Activated CD8-positive, alpha-beta memory T cell treated with anti-CD3 and anti-CD28 coated beads for 36 hours (primary cell): Measurements from ENCODE around the gene TMEM176B. TPM values are rescaled to one million over a fixed set of nuclear protein-coding genes. Genes with fewer than 3 reads are reported as not detected.

Experiments used
- CTCF ChIA-PET: fragments of 350-600 bp; sonication (Branson Sonifier 250); formaldehyde crosslinking; loops from one replicate; lab custom pipeline; 2021; ENCODE audit warnings: antibody characterized with exemption; lab: Charles Lee
- POLR2A ChIA-PET: fragments of 350-600 bp; sonication (Branson Sonifier 250); formaldehyde crosslinking; loops from one replicate; lab custom pipeline; 2021; ENCODE audit warnings: antibody characterized with exemption; lab: Charles Lee
- total RNA-seq, 2 experiments: library from RNA; stranded (reverse); gene quantifications; one replicate each; pipeline ENCODE4 v1.2.3, GENCODE V29; 2021

Gene TMEM176B
- not detected for total RNA-seq

GRCh38 chr7:150799741-150800580, at the start of gene TMEM176B:
TSS of gene TMEM176B (minus strand) at chr7:150800364. CDS start at chr7:150796569, 3,795 bp downstream.
- CTCF ChIA-PET = no interaction called here
- POLR2A ChIA-PET = no interaction called here

- ChIA-PET CTCF (interaction anchor here (0.5 to 0.9 kb wide), 2 partner anchors 17 to 52 kb away, joined by 3 to 4 read pairs; no protein-coding TSS in a partner anchor), POLR2A (no interaction called here)
Measured at GRCh38 chr7:150849204-150849775, 49.1 kb upstream of the TMEM176B start.

DNA sequence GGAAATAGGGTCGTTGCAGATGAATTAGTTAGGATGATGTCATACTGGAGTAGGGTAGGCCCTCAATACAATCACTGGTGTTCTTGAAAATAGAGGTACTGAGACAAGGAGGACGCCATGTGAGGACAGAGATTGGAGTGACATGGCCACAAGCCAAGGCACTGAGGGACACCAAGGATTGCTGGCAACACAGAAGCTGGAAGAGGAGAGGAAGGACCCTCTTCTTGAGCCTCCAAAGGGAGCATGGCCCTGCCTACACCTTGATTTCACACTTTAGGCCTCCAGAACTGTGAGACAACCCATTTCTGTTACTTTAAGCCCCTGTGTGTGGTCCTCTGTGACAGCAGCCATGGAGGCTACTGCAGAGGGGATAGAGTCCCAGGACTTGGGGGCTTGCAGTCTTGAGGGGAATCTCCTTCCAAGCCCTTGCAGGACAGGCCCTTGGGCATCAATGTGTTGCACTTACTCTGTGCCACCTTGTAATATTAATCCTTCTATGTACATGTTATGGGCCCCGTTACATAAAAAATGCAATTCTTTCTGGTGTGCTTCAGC, 48.5 kb upstream of the TMEM176B start:
- ChIA-PET POLR2A (no interaction called here), CTCF (no interaction called here)

GRCh38 chr7:150848111-150848510, 47.9 kb upstream of the TMEM176B start:
- CTCF ChIA-PET = no interaction called here
- POLR2A ChIA-PET = no interaction called here

- ChIA-PET CTCF (no interaction called here), POLR2A (no interaction called here)
Measured at GRCh38 chr7:150847536-150847935, 47.4 kb upstream of the TMEM176B start.

GRCh38 chr7:150846291-150847115, 46.3 kb upstream of the TMEM176B start:
- CTCF ChIA-PET = no interaction called here
- POLR2A ChIA-PET = no interaction called here

DNA sequence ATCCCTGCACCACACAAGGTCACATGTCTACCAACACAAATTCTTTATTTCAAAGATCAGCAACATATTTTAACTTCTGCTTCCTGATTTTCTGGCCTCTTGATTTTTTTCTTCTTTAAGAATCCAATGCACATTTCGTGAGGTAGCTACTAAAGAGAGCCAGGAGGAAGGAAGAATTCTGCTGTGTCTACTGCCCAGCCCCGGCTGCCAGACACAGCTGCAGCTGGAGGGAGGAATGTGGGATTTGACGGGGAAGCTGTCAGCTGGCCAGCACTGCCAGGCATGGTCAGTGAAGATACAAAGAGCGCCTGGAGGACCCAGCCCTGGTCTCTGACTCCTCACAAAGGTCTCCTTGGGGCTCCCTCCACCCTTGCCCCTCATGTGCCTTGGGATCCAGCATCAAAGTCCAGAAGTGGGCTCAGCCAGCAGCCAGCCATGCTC, 45.3 kb upstream of the TMEM176B start:
- ChIA-PET POLR2A (no interaction called here), CTCF (no interaction called here)

- POLR2A ChIA-PET = no interaction called here
- CTCF ChIA-PET = interaction anchor here (1.3 kb wide), 1 partner anchor 33 kb away, joined by 3 read pairs; no protein-coding TSS in a partner anchor
Measured at GRCh38 chr7:150842716-150843115, 42.6 kb upstream of the TMEM176B start.

DNA sequence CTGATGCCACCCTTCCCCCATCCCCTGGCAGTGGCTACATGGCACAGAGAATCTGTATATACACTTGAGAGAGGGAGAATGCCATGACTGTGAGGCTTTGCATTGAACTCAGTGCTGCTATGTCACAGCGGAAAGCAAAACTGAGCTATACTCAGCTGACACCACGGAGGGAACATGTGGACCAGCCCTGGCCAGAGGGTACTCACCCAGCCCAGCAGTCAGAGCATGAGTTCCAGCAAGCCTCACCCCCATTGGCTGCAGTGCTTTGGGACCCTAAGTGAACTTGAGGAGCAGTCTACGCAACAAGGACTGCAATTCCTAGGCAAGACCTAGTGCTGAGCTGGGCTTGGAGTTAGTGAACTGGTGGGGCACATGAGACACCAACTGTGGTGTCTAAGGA, 41.9 kb upstream of the TMEM176B start:
- POLR2A ChIA-PET = no interaction called here

DNA sequence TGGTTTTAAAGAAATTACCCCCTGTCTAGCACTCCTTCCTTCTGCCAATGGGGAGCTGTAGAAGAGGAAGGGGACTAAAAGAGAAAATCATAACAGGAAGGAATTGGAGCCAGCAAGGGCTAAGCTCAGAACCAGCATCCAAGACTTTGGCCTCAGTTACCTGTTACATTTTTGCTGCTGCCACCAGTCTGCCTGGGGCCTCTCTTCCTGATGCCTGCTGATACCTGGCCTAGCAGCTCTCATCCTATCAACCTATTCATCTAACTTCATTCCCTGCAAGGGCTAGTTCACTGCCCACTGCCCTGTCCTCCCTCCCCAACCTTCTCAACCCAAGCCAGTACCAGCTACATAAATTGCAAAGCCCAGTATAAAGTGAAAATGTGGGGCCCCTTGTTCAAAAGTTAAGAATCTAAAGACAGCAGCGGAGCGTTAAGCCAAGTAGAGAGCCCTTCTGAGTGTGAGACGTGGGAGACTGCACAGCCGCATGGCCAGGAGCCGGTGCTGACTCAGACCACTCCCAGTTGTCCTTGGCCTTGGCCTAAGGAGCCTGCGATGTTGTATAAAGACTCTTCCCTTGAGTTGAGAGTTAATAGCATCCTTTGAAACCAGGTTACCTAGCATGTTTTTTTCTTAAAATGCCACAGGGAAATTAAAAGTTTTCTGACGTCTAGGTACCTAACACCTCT, 38.9 kb upstream of the TMEM176B start:
- ChIA-PET POLR2A (no interaction called here), CTCF (no interaction called here)

More for the DNA sequence above, 41.9 kb upstream of the TMEM176B start:
- CTCF ChIA-PET = interaction anchor here (1.3 kb wide), 1 partner anchor 34 kb away, joined by 3 read pairs; no protein-coding TSS in a partner anchor

DNA sequence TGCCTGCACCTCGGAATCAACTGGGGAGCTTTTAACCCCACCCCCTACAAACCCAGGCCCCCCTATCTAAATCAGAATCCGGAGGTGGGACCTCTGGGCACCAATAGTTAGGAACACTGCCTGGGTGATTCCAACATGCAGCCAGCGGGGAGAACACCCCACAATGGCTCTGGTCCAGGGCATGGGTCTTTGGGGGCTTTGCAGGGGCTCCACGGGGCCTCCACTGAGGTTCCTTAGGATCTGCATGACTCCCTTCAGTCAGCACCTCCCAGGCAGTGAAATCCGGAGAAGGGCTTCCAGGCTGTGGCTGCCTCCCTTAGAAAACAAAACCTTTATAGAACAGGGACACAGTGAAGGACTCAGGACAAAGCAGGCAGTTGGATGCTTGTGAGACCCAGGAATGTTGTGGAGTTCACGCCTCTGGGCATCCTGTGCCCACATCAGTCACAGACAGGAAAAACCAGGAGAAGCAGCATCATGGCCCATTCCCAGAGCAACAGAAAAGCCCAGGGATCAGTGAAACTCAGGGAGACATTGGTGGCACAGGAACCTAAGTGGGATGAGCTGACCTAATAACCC, 35.6 kb upstream of the TMEM176B start:
- ChIA-PET CTCF (interaction anchor here (1.6 kb wide), 1 partner anchor 57 kb away, joined by 3 read pairs; no protein-coding TSS in a partner anchor), POLR2A (no interaction called here)

DNA sequence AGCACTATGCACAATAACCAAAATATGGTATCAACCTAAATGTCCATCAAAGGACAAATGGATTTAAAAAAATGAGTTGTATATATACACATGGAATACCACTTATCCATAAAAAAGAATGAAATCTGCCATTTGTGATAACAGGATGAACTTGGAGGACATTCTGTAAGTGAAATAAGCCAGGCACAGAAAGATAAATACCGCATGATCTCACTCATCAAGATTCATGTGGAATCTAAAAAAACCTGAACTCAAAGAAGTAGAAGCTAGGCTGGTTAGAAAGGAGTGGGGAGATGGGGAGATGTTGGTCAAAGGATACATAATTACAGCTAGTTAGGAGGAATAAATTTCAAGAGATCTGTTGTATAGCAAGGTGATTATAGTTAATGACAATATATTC, 34.9 kb upstream of the TMEM176B start:
- POLR2A ChIA-PET = no interaction called here
- CTCF ChIA-PET = no interaction called here

GRCh38 chr7:150831851-150832250, 31.7 kb upstream of the TMEM176B start:
- CTCF ChIA-PET = no interaction called here
- POLR2A ChIA-PET = no interaction called here

GRCh38 chr7:150830937-150831336, 30.8 kb upstream of the TMEM176B start:
- POLR2A ChIA-PET = no interaction called here
- CTCF ChIA-PET = no interaction called here

- CTCF ChIA-PET = no interaction called here
Measured at GRCh38 chr7:150829426-150829825, 29.3 kb upstream of the TMEM176B start.

DNA sequence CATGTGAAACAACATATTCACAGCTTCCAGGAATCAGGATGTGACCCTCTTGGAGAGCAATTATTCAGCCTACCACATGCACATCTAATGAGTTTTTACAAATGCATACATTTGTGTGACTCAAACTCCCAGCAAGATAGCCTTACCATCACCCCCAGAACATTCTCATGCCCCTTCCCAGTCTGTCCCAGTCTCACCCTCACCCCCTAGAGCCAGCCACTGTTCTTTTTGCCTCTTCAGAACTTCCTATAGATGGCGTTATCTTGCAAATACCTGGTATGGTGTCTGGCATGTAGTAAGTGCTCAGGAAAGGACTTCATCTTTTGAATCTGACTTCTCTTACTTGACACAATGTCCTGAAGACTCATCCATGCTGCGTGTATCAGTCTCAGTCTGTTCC, 28.2 kb upstream of the TMEM176B start:
- CTCF ChIA-PET = no interaction called here

More at GRCh38 chr7:150829426-150829825, 29.3 kb upstream of the TMEM176B start:
- POLR2A ChIA-PET = no interaction called here

DNA sequence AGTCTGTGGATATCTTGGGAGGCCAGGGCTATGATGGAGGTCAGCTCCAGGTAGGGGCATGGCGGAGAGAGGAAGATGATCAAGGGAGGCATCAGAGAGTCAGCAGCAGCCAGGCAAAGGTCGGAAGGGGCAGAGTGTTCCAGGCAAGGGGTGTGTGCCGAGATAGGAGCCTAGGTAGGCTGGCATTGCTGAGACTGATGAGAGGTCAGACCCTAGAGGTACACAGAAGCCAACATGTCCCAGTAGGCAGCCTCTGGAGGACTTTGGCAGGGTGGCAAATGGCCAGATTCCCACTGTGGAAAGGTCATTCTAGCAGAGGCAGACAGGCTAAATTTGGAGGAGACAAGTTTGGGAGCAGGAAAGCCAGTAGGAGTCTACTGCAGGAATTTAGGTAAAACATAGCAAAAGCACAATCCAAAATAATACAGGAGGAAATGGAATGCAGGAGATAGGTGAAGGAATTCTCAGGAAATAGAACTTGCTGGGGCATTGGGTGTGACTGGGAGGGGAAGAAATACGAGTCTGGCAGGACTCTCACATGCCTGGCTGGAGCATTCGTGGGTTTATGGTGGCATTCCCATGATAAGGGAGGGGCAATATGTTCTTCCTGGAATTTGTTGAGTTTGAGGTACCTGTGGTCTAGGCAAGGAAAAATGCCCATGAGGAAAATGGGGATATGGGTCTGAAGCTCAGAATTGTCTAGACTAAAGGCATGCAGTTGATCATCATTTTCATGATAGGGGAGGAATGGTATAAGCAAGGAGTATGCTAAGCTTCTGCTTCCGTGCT, 26.1 kb upstream of the TMEM176B start:
- POLR2A ChIA-PET = no interaction called here
- CTCF ChIA-PET = no interaction called here

More for the DNA sequence above, 28.2 kb upstream of the TMEM176B start:
- POLR2A ChIA-PET = no interaction called here
